ENCODE measurements around the gene ADGRL3. TPM values are rescaled to one million over a fixed set of nuclear protein-coding genes. Genes with fewer than 3 reads are reported as not detected.

Gene ADGRL3
- total and polyA plus RNA-seq, 2 donors (not counting 1 experiment from before 2014, with no cell fraction given): not detected

- no peaks in the 10 kb centered on the region for H4K20me1 ChIP-seq (ENCODE audit: control insufficient read depth, insufficient read depth, low read length, poor library complexity, severe bottlenecking)
- no peaks in the 10 kb centered on the region for H3K4me1 Mint-ChIP-seq
- H3K27ac ChIP-seq (ENCODE audit: low read length in 2 of 2): no peak overlapping the region
Measured at GRCh38 chr4:61274286-61274685, 74.2 kb downstream of the ADGRL3 start.

GRCh38 chr4:61275241-61275640 is 75.1 kb downstream of the ADGRL3 start:
- Histone ChIP-seq H3K79me2 (ENCODE audit: control insufficient read depth, insufficient read depth, low read length) (no peaks in the 10 kb centered on the region), H2AFZ (ENCODE audit: insufficient read depth, low read depth, low read length, poor library complexity, severe bottlenecking) (no peak overlapping the region), H3K4me2 (replicated peaks; ENCODE audit: low read depth, low read length, poor library complexity, severe bottlenecking) (no peak overlapping the region), H3K4me1 (ENCODE audit: control insufficient read depth in 2 of 2, insufficient read depth in 2 of 2, low read length in 2 of 2) (no peaks in the 10 kb centered on the region), H3K27ac (ENCODE audit: low read length in 2 of 2) (no peak overlapping the region), H3K9me3 (ENCODE audit: control extremely low read depth in 1 of 3, control insufficient read depth in 2 of 3, insufficient read depth in 1 of 3, low read length in 2 of 3) (no peaks in the 10 kb centered on the region), H4K20me1 (ENCODE audit: control insufficient read depth, insufficient read depth, low read length, poor library complexity, severe bottlenecking) (no peaks in the 10 kb centered on the region), H3K9ac (ENCODE audit: low read length) (no peak overlapping the region), H3K4me3 (ENCODE audit: control extremely low read depth in 1 of 5, extremely low read depth in 1 of 5, insufficient read depth in 1 of 5, low read depth in 2 of 5, low read length in 4 of 5) (no peak overlapping the region), H3K36me3 (replicated peaks in 1 of 2; ENCODE audit: control extremely low read depth in 1 of 2, control insufficient read depth in 1 of 2, extremely low read depth in 1 of 2, insufficient read depth in 2 of 2, low read length in 1 of 2) (no peaks in the 10 kb centered on the region), H3K27me3 (replicated peaks in 1 of 4; ENCODE audit: control extremely low read depth in 1 of 4, control insufficient read depth in 3 of 4, insufficient read depth in 4 of 4, low read length in 3 of 4) (no peaks in the 10 kb centered on the region)
- intact Hi-C loops (cut with micrococcal nuclease): no loop called here
- H3K4me1 Mint-ChIP-seq: no peaks in the 10 kb centered on the region
- no CpG with 5 or more reads among the region's 2 CpGs for WGBS (ENCODE audit: insufficient coverage)
- CTCF ChIA-PET: no interaction called here
- no peaks in the 10 kb centered on the region for H3K27me3 Mint-ChIP-seq
- H3K9me3 Mint-ChIP-seq (ENCODE audit: insufficient read depth): no peaks in the 10 kb centered on the region
- no peak for TF ChIP-seq EZH2 (IDR thresholded peaks at IDR 0.05; ENCODE audit: borderline replicate concordance, insufficient read depth, low read depth, low read length, poor library complexity, severe bottlenecking)
- no peak for TF ChIP-seq CTCF (IDR thresholded peaks at IDR 0.05)
- POLR2A ChIA-PET: no interaction called here
- ATAC-seq (ENCODE audit: low read depth) (no peak), DNase-seq (no peak)
- H3K4me3 Mint-ChIP-seq: no peak overlapping the region
- H3K27ac Mint-ChIP-seq: no peak overlapping the region

More at GRCh38 chr4:61274286-61274685, 74.2 kb downstream of the ADGRL3 start:
- Mint-ChIP-seq H3K9me3 (ENCODE audit: insufficient read depth) (no peaks in the 10 kb centered on the region), H3K27ac (no peak overlapping the region), H3K4me3 (no peak overlapping the region), H3K27me3 (no peaks in the 10 kb centered on the region)
- no CpG with 5 or more reads among the region's 1 CpG for WGBS (ENCODE audit: insufficient coverage)
- no peaks in the 10 kb centered on the region for H3K27me3 ChIP-seq (replicated peaks in 1 of 4; ENCODE audit: control extremely low read depth in 1 of 4, control insufficient read depth in 3 of 4, insufficient read depth in 4 of 4, low read length in 3 of 4)
- intact Hi-C loops (cut with micrococcal nuclease): no loop called here
- no peaks in the 10 kb centered on the region for H3K4me1 ChIP-seq (ENCODE audit: control insufficient read depth in 2 of 2, insufficient read depth in 2 of 2, low read length in 2 of 2)
- H2AFZ ChIP-seq (ENCODE audit: insufficient read depth, low read depth, low read length, poor library complexity, severe bottlenecking): no peak overlapping the region
- TF ChIP-seq CTCF (IDR thresholded peaks at IDR 0.05) (no peak), EZH2 (IDR thresholded peaks at IDR 0.05; ENCODE audit: borderline replicate concordance, insufficient read depth, low read depth, low read length, poor library complexity, severe bottlenecking) (no peak)
- no peak for ATAC-seq (ENCODE audit: low read depth)
- H3K36me3 ChIP-seq (replicated peaks in 1 of 2; ENCODE audit: control extremely low read depth in 1 of 2, control insufficient read depth in 1 of 2, extremely low read depth in 1 of 2, insufficient read depth in 2 of 2, low read length in 1 of 2): no peaks in the 10 kb centered on the region
- no peak overlapping the region for H3K9ac ChIP-seq (ENCODE audit: low read length)
- ChIA-PET CTCF (no interaction called here), POLR2A (no interaction called here)
- DNase-seq: no peak
- no peaks in the 10 kb centered on the region for H3K9me3 ChIP-seq (ENCODE audit: control extremely low read depth in 1 of 3, control insufficient read depth in 2 of 3, insufficient read depth in 1 of 3, low read length in 2 of 3)
- H3K79me2 ChIP-seq (ENCODE audit: control insufficient read depth, insufficient read depth, low read length): no peaks in the 10 kb centered on the region
- H3K4me2 ChIP-seq (replicated peaks; ENCODE audit: low read depth, low read length, poor library complexity, severe bottlenecking): no peak overlapping the region
- no peak overlapping the region for H3K4me3 ChIP-seq (ENCODE audit: control extremely low read depth in 1 of 5, extremely low read depth in 1 of 5, insufficient read depth in 1 of 5, low read depth in 2 of 5, low read length in 4 of 5)

Data from B cell (primary cell).